IgD-negative memory B cell (primary cell): ENCODE data around the gene PDE4D. TPM values are rescaled to one million over a fixed set of nuclear protein-coding genes. Genes with fewer than 3 reads are reported as not detected.
A peak's percentile ranks its signal among the peaks of the same experiment; 100 is the strongest.
"Not testable (repeated sequence)": the region's sequence is repeated elsewhere in the genome, so short reads cannot be mapped to it uniquely, and the experiment has no call there.

ENCODE experiments used
- H3K27ac Mint-ChIP-seq, 3 donors: one replicate each; pipeline ENCODE4 v1.8.0; 2020 to 2022; ENCODE audit warnings: mild to moderate bottlenecking in 3 of 3, mixed read lengths in 3 of 3, moderate library complexity in 1 of 3
- H3K27me3 Mint-ChIP-seq: one replicate; pipeline ENCODE4 v1.8.0; 2021; ENCODE audit warnings: mixed read lengths
- H3K36me3 Mint-ChIP-seq: one replicate; pipeline ENCODE4 v1.8.0; 2020; ENCODE audit warnings: mild to moderate bottlenecking, mixed read lengths
- H3K4me1 Mint-ChIP-seq, 3 donors: one replicate each; pipeline ENCODE4 v1.8.0; 2020 to 2022; ENCODE audit warnings: mixed read lengths in 3 of 3, mild to moderate bottlenecking in 1 of 3
- H3K4me3 Mint-ChIP-seq, 4 donors: one replicate each; pipeline ENCODE4 v1.8.0; 2020 to 2022; ENCODE audit warnings: mild to moderate bottlenecking in 4 of 4, mixed read lengths in 4 of 4, moderate library complexity in 3 of 4
- H3K9me3 Mint-ChIP-seq, 3 donors: one replicate each; pipeline ENCODE4 v1.8.0; 2020 to 2021; ENCODE audit warnings: mixed read lengths in 3 of 3, mild to moderate bottlenecking in 1 of 3
- polyA plus RNA-seq: library from polyadenylated mRNA; unstranded; fragments of 300-500 nt; fragmentation: Illumina TruSeq; gene quantifications from one replicate; pipeline ENCODE4 v1.2.3, GENCODE V29; 2021

PDE4D gene
- polyA plus RNA-seq, 1 donor from 2014 or later = 18.8 TPM

GRCh38 chr5:58979090-58979489 is 914.4 kb downstream of the PDE4D start:
- H3K27me3 Mint-ChIP-seq = no peaks in the 10 kb centered on the region
- H3K27ac Mint-ChIP-seq = peak overlapping the region in 1 of 3 donors; percentile 14
- H3K36me3 Mint-ChIP-seq = peaks cover 7% of the 10 kb centered on the region
- peaks cover 0 to 3% (median 0%) of the 10 kb centered on the region in 3 donors for H3K4me1 Mint-ChIP-seq
- no peaks in the 10 kb centered on the region for H3K9me3 Mint-ChIP-seq
- H3K4me3 Mint-ChIP-seq = no peak overlapping the region

- H3K4me1 Mint-ChIP-seq = peaks cover 0 to 1% (median 0%) of the 10 kb centered on the region in 3 donors
- no peaks in the 10 kb centered on the region for H3K9me3 Mint-ChIP-seq
- no peak overlapping the region for H3K4me3 Mint-ChIP-seq
- H3K27me3 Mint-ChIP-seq = no peaks in the 10 kb centered on the region
- peaks cover 4% of the 10 kb centered on the region for H3K36me3 Mint-ChIP-seq
- H3K27ac Mint-ChIP-seq = no peak overlapping the region
These were observed 918.9 kb downstream of the PDE4D start for GRCh38 chr5:58974601-58975000.

GRCh38 chr5:58974083-58974482 is 919.4 kb downstream of the PDE4D start:
- H3K4me3 Mint-ChIP-seq = no peak overlapping the region
- H3K9me3 Mint-ChIP-seq = no peaks in the 10 kb centered on the region
- peaks cover 0 to 1% (median 0%) of the 10 kb centered on the region in 3 donors for H3K4me1 Mint-ChIP-seq
- peaks cover 4% of the 10 kb centered on the region for H3K36me3 Mint-ChIP-seq
- no peak overlapping the region for H3K27ac Mint-ChIP-seq
- H3K27me3 Mint-ChIP-seq = no peaks in the 10 kb centered on the region

- Mint-ChIP-seq H3K4me3 (no peak overlapping the region), H3K27ac (no peak overlapping the region), H3K4me1 (peaks cover 0 to 1% (median 0%) of the 10 kb centered on the region in 3 donors), H3K9me3 (no peaks in the 10 kb centered on the region), H3K36me3 (peaks cover 4% of the 10 kb centered on the region), H3K27me3 (no peaks in the 10 kb centered on the region)
These were observed 921.2 kb downstream of the PDE4D start for GRCh38 chr5:58972301-58972700.

GRCh38 chr5:58970766-58971165 is 922.8 kb downstream of the PDE4D start:
- Mint-ChIP-seq H3K4me1 (peaks cover 0 to 1% (median 0%) of the 10 kb centered on the region in 3 donors), H3K9me3 (no peaks in the 10 kb centered on the region), H3K27ac (no peak overlapping the region), H3K4me3 (no peak overlapping the region), H3K27me3 (no peaks in the 10 kb centered on the region), H3K36me3 (peaks cover 4% of the 10 kb centered on the region)

- peaks cover 3% of the 10 kb centered on the region for H3K36me3 Mint-ChIP-seq
- H3K4me1 Mint-ChIP-seq = peaks cover 0 to 1% (median 0%) of the 10 kb centered on the region in 3 donors
- H3K27ac Mint-ChIP-seq = no peak overlapping the region
- H3K9me3 Mint-ChIP-seq = no peaks in the 10 kb centered on the region
- H3K4me3 Mint-ChIP-seq = no peak overlapping the region
- H3K27me3 Mint-ChIP-seq = no peaks in the 10 kb centered on the region
These were observed 923.7 kb downstream of the PDE4D start for GRCh38 chr5:58969795-58970194.

- Mint-ChIP-seq H3K4me1 (no peaks in the 10 kb centered on the region), H3K9me3 (no peaks in the 10 kb centered on the region), H3K27me3 (no peaks in the 10 kb centered on the region), H3K27ac (no peak overlapping the region), H3K4me3 (no peak overlapping the region), H3K36me3 (no peaks in the 10 kb centered on the region)
These were observed 924.3 kb downstream of the PDE4D start for GRCh38 chr5:58969253-58969652.

- no peak overlapping the region for H3K4me3 Mint-ChIP-seq
- H3K36me3 Mint-ChIP-seq = no peaks in the 10 kb centered on the region
- H3K9me3 Mint-ChIP-seq = peaks cover 0 to 4% (median 3%) of the 10 kb centered on the region in 3 donors
- peaks cover 0 to 4% (median 4%) of the 10 kb centered on the region in 3 donors for H3K4me1 Mint-ChIP-seq
- peaks cover 4% of the 10 kb centered on the region for H3K27me3 Mint-ChIP-seq
- H3K27ac Mint-ChIP-seq = no peak overlapping the region
These were observed 925.2 kb downstream of the PDE4D start for GRCh38 chr5:58968350-58968749.

- Mint-ChIP-seq H3K9me3 (peaks cover 0 to 4% (median 3%) of the 10 kb centered on the region in 3 donors), H3K27me3 (peaks cover 4% of the 10 kb centered on the region), H3K4me1 (peaks cover 2 to 6% (median 4%) of the 10 kb centered on the region in 3 donors), H3K27ac (no peak overlapping the region), H3K36me3 (no peaks in the 10 kb centered on the region), H3K4me3 (no peak overlapping the region)
These were observed 925.8 kb downstream of the PDE4D start for GRCh38 chr5:58967597-58968281.

GRCh38 chr5:58965677-58966414 is 927.7 kb downstream of the PDE4D start:
- Mint-ChIP-seq H3K27me3 (peaks cover 8% of the 10 kb centered on the region), H3K4me1 (peaks cover 11 to 15% (median 15%) of the 10 kb centered on the region in 3 donors), H3K4me3 (no peak overlapping the region), H3K27ac (no peak overlapping the region), H3K36me3 (no peaks in the 10 kb centered on the region), H3K9me3 (peaks cover 2 to 6% (median 3%) of the 10 kb centered on the region in 3 donors)

- peaks cover 8% of the 10 kb centered on the region for H3K27me3 Mint-ChIP-seq
- H3K4me3 Mint-ChIP-seq = no peak overlapping the region
These were observed 929.7 kb downstream of the PDE4D start for GRCh38 chr5:58963821-58964220.

GRCh38 chr5:58963361-58963760 is 930.2 kb downstream of the PDE4D start:
- H3K27ac Mint-ChIP-seq = no peak overlapping the region
- H3K9me3 Mint-ChIP-seq = peaks cover 2 to 6% (median 3%) of the 10 kb centered on the region in 3 donors
- peaks cover 8% of the 10 kb centered on the region for H3K27me3 Mint-ChIP-seq
- H3K4me1 Mint-ChIP-seq = peaks cover 11 to 16% (median 15%) of the 10 kb centered on the region in 3 donors
- H3K4me3 Mint-ChIP-seq = no peak overlapping the region
- no peaks in the 10 kb centered on the region for H3K36me3 Mint-ChIP-seq

More at GRCh38 chr5:58963821-58964220, 929.7 kb downstream of the PDE4D start:
- Mint-ChIP-seq H3K36me3 (no peaks in the 10 kb centered on the region), H3K9me3 (peaks cover 2 to 6% (median 3%) of the 10 kb centered on the region in 3 donors), H3K27ac (no peak overlapping the region), H3K4me1 (peaks cover 11 to 16% (median 15%) of the 10 kb centered on the region in 3 donors)

- H3K36me3 Mint-ChIP-seq = no peaks in the 10 kb centered on the region
- peaks cover 2 to 6% (median 3%) of the 10 kb centered on the region in 3 donors for H3K9me3 Mint-ChIP-seq
- peak overlapping the region in 1 of 3 donors; percentile 44 for H3K27ac Mint-ChIP-seq
- peaks cover 8% of the 10 kb centered on the region for H3K27me3 Mint-ChIP-seq
- peaks cover 11 to 16% (median 15%) of the 10 kb centered on the region in 3 donors for H3K4me1 Mint-ChIP-seq
- peak overlapping the region in 1 of 4 donors; percentile 63 for H3K4me3 Mint-ChIP-seq
These were observed 931.8 kb downstream of the PDE4D start for GRCh38 chr5:58961631-58962280.

GRCh38 chr5:58958701-58959100 is 934.8 kb downstream of the PDE4D start:
- H3K4me1 Mint-ChIP-seq = peaks cover 11 to 15% (median 14%) of the 10 kb centered on the region in 3 donors
- no peak overlapping the region for H3K4me3 Mint-ChIP-seq
- no peaks in the 10 kb centered on the region for H3K36me3 Mint-ChIP-seq

GRCh38 chr5:58953218-58953617 is 940.3 kb downstream of the PDE4D start:
- not testable (repeated sequence) for H3K36me3 Mint-ChIP-seq, H3K4me1 Mint-ChIP-seq, H3K4me3 Mint-ChIP-seq, H3K9me3 Mint-ChIP-seq, H3K27me3 Mint-ChIP-seq
- H3K27ac Mint-ChIP-seq = peak overlapping the region in 1 of 3 donors; percentile 78

More at GRCh38 chr5:58958701-58959100, 934.8 kb downstream of the PDE4D start:
- peaks cover 2 to 5% (median 3%) of the 10 kb centered on the region in 3 donors for H3K9me3 Mint-ChIP-seq
- H3K27me3 Mint-ChIP-seq = peaks cover 7% of the 10 kb centered on the region
- H3K27ac Mint-ChIP-seq = no peak overlapping the region
